IMR-90 (cell line): ENCODE data around the gene ARHGEF40. TPM values are rescaled to one million over a fixed set of nuclear protein-coding genes. Genes with fewer than 3 reads are reported as not detected.

ENCODE experiments used
- ATAC-seq: fragments of 200-7000 bp; cut with Tn5 transposase; 2 replicates; pipeline ENCODE4 v1.9.1; 2020; ENCODE audit warnings: low read depth, mild to moderate bottlenecking, moderate library complexity
- BruUV-seq: library from RNA; stranded (reverse); fragments of 400-500 nt; replicated peaks from 2 replicates; lab custom pipeline; 2021; lab: Mats Ljungman, UMichigan
- CTCF ChIA-PET: fragments of 300-600 bp; formaldehyde crosslinking; extraction: SDS; loops from one replicate; lab custom pipeline; 2021; ENCODE audit warnings: antibody characterized with exemption; lab: Yijun Ruan, JAX
- POLR2A ChIA-PET: fragments of 300-600 bp; sonication (Branson Sonifier 250); formaldehyde crosslinking; loops from one replicate; lab custom pipeline; 2022; ENCODE audit warnings: antibody characterized with exemption; ENCODE audit not compliant: unreplicated experiment; lab: Charles Lee
- DNase-seq: peaks from one replicate; pipeline ENCODE4 v3.0.0; 2013
- H2AFZ ChIP-seq: replicated peaks from 2 replicates; pipeline ENCODE3; 2013; ENCODE audit warnings: low read length, mild to moderate bottlenecking; ENCODE audit not compliant: poor library complexity
- H2AK5ac ChIP-seq: 2 replicates; pipeline ENCODE4 v1.6.1; 2013; ENCODE audit warnings: low read depth, low read length, inconsistent platforms
- H2AK9ac ChIP-seq: replicated peaks from 2 replicates; pipeline ENCODE3; 2013; ENCODE audit warnings: mild to moderate bottlenecking, low read depth, low read length, moderate library complexity; ENCODE audit not compliant: poor library complexity
- H2BK120ac ChIP-seq: 2 replicates; pipeline ENCODE4 v1.6.1; 2013; ENCODE audit warnings: low read depth, low read length, inconsistent platforms
- H2BK15ac ChIP-seq: 3 replicates; pipeline ENCODE4 v1.6.1; 2013; ENCODE audit warnings: low read depth, low read length, inconsistent platforms
- H2BK20ac ChIP-seq: 2 replicates; pipeline ENCODE4 v1.6.1; 2013; ENCODE audit warnings: low read depth, mild to moderate bottlenecking, inconsistent platforms, low read length, moderate library complexity
- H2BK5ac ChIP-seq: 2 replicates; pipeline ENCODE4 v1.6.1; 2013; ENCODE audit warnings: mild to moderate bottlenecking, low read depth, low read length, inconsistent platforms; ENCODE audit not compliant: poor library complexity, severe bottlenecking
- H3K14ac ChIP-seq: replicated peaks from 2 replicates; pipeline ENCODE4 v1.6.1; 2013; ENCODE audit warnings: low read depth, low read length, inconsistent platforms
- H3K18ac ChIP-seq: 2 replicates; pipeline ENCODE4 v1.6.1; 2013; ENCODE audit warnings: low read depth, low read length, control low read depth
- H3K23ac ChIP-seq: 2 replicates; pipeline ENCODE4 v1.6.1; 2013; ENCODE audit warnings: low read depth, low read length, inconsistent platforms
- H3K27ac ChIP-seq: 2 replicates; pipeline ENCODE4 v1.5.1; 2013; ENCODE audit warnings: mild to moderate bottlenecking, control low read depth, low read length; ENCODE audit not compliant: insufficient read depth
- H3K27me3 ChIP-seq: 2 replicates; pipeline ENCODE4 v1.6.1; 2013; ENCODE audit warnings: low read length; ENCODE audit not compliant: control insufficient read depth, insufficient read depth
- H3K36me3 ChIP-seq: 2 replicates; pipeline ENCODE4 v1.6.1; 2013; ENCODE audit warnings: low read length, mixed read lengths; ENCODE audit not compliant: control insufficient read depth, insufficient read depth
- H3K4ac ChIP-seq: 2 replicates; pipeline ENCODE4 v1.6.1; 2013; ENCODE audit warnings: low read depth, low read length, inconsistent platforms
- H3K4me1 ChIP-seq: 2 replicates; pipeline ENCODE4 v1.6.1; 2013; ENCODE audit warnings: low read length, mixed read lengths; ENCODE audit not compliant: control insufficient read depth, insufficient read depth
- H3K4me2 ChIP-seq: 2 replicates; pipeline ENCODE4 v1.6.1; 2013; ENCODE audit warnings: low read depth, mild to moderate bottlenecking, control low read depth, low read length, moderate library complexity
- H3K4me3 ChIP-seq: 2 replicates; pipeline ENCODE4 v1.5.1; 2013; ENCODE audit warnings: low read depth, mild to moderate bottlenecking, control low read depth, low read length, moderate library complexity; ENCODE audit not compliant: insufficient read depth
- H3K56ac ChIP-seq: 2 replicates; pipeline ENCODE4 v1.6.1; 2013; ENCODE audit warnings: low read length, inconsistent platforms; ENCODE audit not compliant: insufficient read depth; ENCODE audit errors: extremely low read depth
- H3K79me1 ChIP-seq, 2 experiments: 2 replicates each; pipeline ENCODE4 v1.6.1; 2013; ENCODE audit warnings: low read length in 2 of 2, inconsistent platforms in 1 of 2, low read depth in 1 of 2
- H3K9ac ChIP-seq: 2 replicates; pipeline ENCODE4 v1.6.1; 2013; ENCODE audit warnings: low read depth, low read length, control low read depth
- H3K9me1 ChIP-seq: 2 replicates; pipeline ENCODE4 v1.6.1; 2013; ENCODE audit warnings: low read length, inconsistent platforms; ENCODE audit not compliant: insufficient read depth
- H3K9me3 ChIP-seq: 2 replicates; pipeline ENCODE4 v1.6.1; 2013; ENCODE audit warnings: low read length; ENCODE audit not compliant: control insufficient read depth, insufficient read depth
- H4K20me1 ChIP-seq: 2 replicates; pipeline ENCODE4 v1.6.1; 2013; ENCODE audit warnings: low read length, inconsistent platforms; ENCODE audit not compliant: insufficient read depth
- H4K5ac ChIP-seq: 2 replicates; pipeline ENCODE4 v1.6.1; 2013; ENCODE audit warnings: mild to moderate bottlenecking, low read depth, low read length, control low read depth
- H4K8ac ChIP-seq, 2 experiments: 2 replicates each; pipeline ENCODE4 v1.6.1; 2013; ENCODE audit warnings: low read depth in 2 of 2, low read length in 2 of 2, control low read depth in 1 of 2, inconsistent platforms in 1 of 2
- H4K91ac ChIP-seq: 2 replicates; pipeline ENCODE4 v1.6.1; 2013; ENCODE audit warnings: low read depth, low read length, inconsistent platforms; ENCODE audit not compliant: insufficient read depth
- BHLHE40 ChIP-seq: fragments of 150-350 bp; IDR thresholded peaks from 2 replicates; pipeline ENCODE4 v1.6.1; 2016; ENCODE audit warnings: mild to moderate bottlenecking, low read depth, low read length
- CEBPB ChIP-seq: IDR thresholded peaks from 2 replicates; pipeline ENCODE4 v1.6.1; 2012; ENCODE audit warnings: low read depth, low read length, improper control_type of control experiment
- CTCF ChIP-seq: conservative IDR thresholded peaks from 2 replicates; pipeline ENCODE4 v1.5.1; 2012; ENCODE audit warnings: mild to moderate bottlenecking, low read depth, low read length, improper control_type of control experiment
- ELK1 ChIP-seq: fragments of 150-350 bp; IDR thresholded peaks from 2 replicates; pipeline ENCODE4 v1.6.1; 2016; ENCODE audit warnings: low read depth, mild to moderate bottlenecking, low read length, moderate library complexity, borderline replicate concordance
- FOS ChIP-seq: fragments of 150-350 bp; IDR thresholded peaks from 2 replicates; pipeline ENCODE4 v1.6.1; 2016; ENCODE audit warnings: low read depth, low read length
- MAFK ChIP-seq: IDR thresholded peaks from 2 replicates; pipeline ENCODE4 v1.6.1; 2012; ENCODE audit warnings: low read depth, low read length, improper control_type of control experiment
- MAZ ChIP-seq: IDR thresholded peaks from 2 replicates; pipeline ENCODE4 v1.6.1; 2012; ENCODE audit warnings: low read depth, mild to moderate bottlenecking, low read length, improper control_type of control experiment, moderate library complexity, borderline replicate concordance
- MXI1 ChIP-seq: IDR thresholded peaks from 2 replicates; pipeline ENCODE4 v1.6.1; 2012; ENCODE audit warnings: low read depth, mild to moderate bottlenecking, low read length, moderate library complexity, borderline replicate concordance
- NFE2L2 ChIP-seq: fragments of 150-350 bp; IDR thresholded peaks from 2 replicates; pipeline ENCODE4 v1.6.1; 2016; ENCODE audit warnings: low read depth, mild to moderate bottlenecking, low read length
- POLR2A ChIP-seq: IDR thresholded peaks from 2 replicates; pipeline ENCODE4 v1.6.1; 2012; ENCODE audit warnings: mild to moderate bottlenecking, low read depth, low read length
- RAD21 ChIP-seq: IDR thresholded peaks from 2 replicates; pipeline ENCODE4 v1.6.1; 2012; ENCODE audit warnings: low read length, improper control_type of control experiment
- RCOR1 ChIP-seq: IDR thresholded peaks from 2 replicates; pipeline ENCODE4 v1.6.1; 2012; ENCODE audit warnings: mild to moderate bottlenecking, low read length, improper control_type of control experiment; ENCODE audit not compliant: insufficient replicate concordance
- RFX5 ChIP-seq: IDR thresholded peaks from 2 replicates; pipeline ENCODE4 v1.8.0; 2012; ENCODE audit warnings: low read depth, mild to moderate bottlenecking, low read length, moderate library complexity
- SMC3 ChIP-seq: fragments of 150-350 bp; IDR thresholded peaks from 2 replicates; pipeline ENCODE4 v1.6.1; 2016; ENCODE audit warnings: low read depth, mild to moderate bottlenecking, antibody characterized with exemption, low read length, moderate library complexity
- USF2 ChIP-seq: fragments of 150-350 bp; IDR thresholded peaks from 2 replicates; pipeline ENCODE4 v1.6.1; 2017; ENCODE audit warnings: mild to moderate bottlenecking, antibody characterized with exemption, low read length, low read depth
- WGBS, 2 experiments: methylation state at CpG; one replicate each; pipeline versions ENCODE4 v1.1.5 to v1.1.7; 2013; ENCODE audit warnings: missing lambda C conversion rate in 2 of 2; ENCODE audit not compliant: insufficient read length in 1 of 2; ENCODE audit errors: extremely low coverage in 2 of 2; 5-methylcytosine and 5-hydroxymethylcytosine counted together
- dilution Hi-C: fragments of 300-500 bp; cut with HindIII; formaldehyde crosslinking; loops from one replicate; pipeline ENCODE4 v1.14.3; 2018; ENCODE audit warnings: low sequenced_read_pairs; ENCODE audit not compliant: unreplicated experiment
- in situ Hi-C: fragments of 300-500 bp; cut with MboI; formaldehyde crosslinking; loops from 3 replicates; pipeline ENCODE4 v1.14.3; 2019; ENCODE audit warnings: low sequenced_read_pairs, inconsistent platforms, mixed read lengths
- intact Hi-C: fragments of 100-400 bp; cut with micrococcal nuclease; formaldehyde crosslinking; loops from 2 replicates; pipeline ENCODE4 v1.10.0; 2022
- polyA plus RNA-seq, 3 experiments: library from polyadenylated mRNA; depleted of rRNA; stranded (reverse); fragments of >200 nt; gene quantifications; 2 replicates each; pipeline ENCODE4 v1.2.3, GENCODE V29; 2012; ENCODE audit warnings: low replicate concordance in 1 of 3
- total RNA-seq: library from RNA; depleted of rRNA; stranded (reverse); fragments of >200 nt; gene quantifications from 2 replicates; pipeline ENCODE4 v1.2.3, GENCODE V29; 2012

ARHGEF40 gene
- total and polyA plus RNA-seq, 2 of the 4 experiments (the other 2 are of a cell fraction), result 18.1 to 58.4 TPM

DNA sequence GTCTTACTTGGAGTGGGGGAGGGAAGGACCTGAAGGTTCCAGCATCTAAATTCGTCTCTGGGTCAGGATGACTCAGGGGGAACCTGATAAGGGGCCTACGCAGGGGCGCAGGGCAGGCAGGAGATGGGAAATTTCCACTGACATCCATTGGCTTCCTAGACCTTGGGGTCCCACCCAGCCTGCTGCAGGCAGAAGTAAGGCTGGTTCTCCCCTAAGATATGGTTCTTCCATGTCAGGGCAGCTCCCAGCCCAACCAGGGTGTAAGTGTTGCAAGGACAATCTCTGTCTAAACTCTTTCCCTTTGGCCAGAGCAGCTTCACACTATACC is 43.2 kb upstream of the ARHGEF40 start:
- BruUV-seq, result no TSS peak
- H3K4me1 ChIP-seq, result no peaks in the 10 kb centered on the region
- intact Hi-C loops, result no loop called here

More for the DNA sequence above, 43.2 kb upstream of the ARHGEF40 start:
- Histone ChIP-seq H4K5ac (no peak overlapping the region), H2BK120ac (no peak overlapping the region), H3K27me3 (peaks cover 62% of the 10 kb centered on the region), H4K91ac (no peak overlapping the region), H2AK9ac (no peak overlapping the region), H3K4me3 (no peak overlapping the region), H3K9ac (no peak overlapping the region), H3K56ac (no peak overlapping the region), H3K9me1 (no peaks in the 10 kb centered on the region), H3K18ac (no peak overlapping the region), H3K14ac (no peak overlapping the region), H3K79me1 (no peaks in the 10 kb centered on the region), H3K4ac (no peak overlapping the region), H3K36me3 (no peaks in the 10 kb centered on the region), H2BK20ac (no peak overlapping the region), H2AK5ac (no peak overlapping the region), H3K23ac (no peak overlapping the region), H2BK15ac (no peak overlapping the region), H3K4me2 (no peak overlapping the region), H2BK5ac (no peak overlapping the region), H3K27ac (no peak overlapping the region), H4K20me1 (no peaks in the 10 kb centered on the region), H3K9me3 (no peaks in the 10 kb centered on the region), H2AFZ (no peak overlapping the region), H4K8ac (no peak overlapping the region)
- dilution Hi-C loops (no loop called here), in situ Hi-C loops (no loop called here)
- ChIA-PET CTCF (no interaction called here), POLR2A (no interaction called here)
- TF ChIP-seq CTCF, result no peak
- no peak for TF ChIP-seq CEBPB
- TF ChIP-seq BHLHE40, result no peak
- TF ChIP-seq RAD21, result no peak
- TF ChIP-seq RCOR1, result no peak
- TF ChIP-seq RFX5, result no peak
- no peak for TF ChIP-seq USF2
- no peak for TF ChIP-seq MXI1
- no peak for TF ChIP-seq NFE2L2
- no peak for TF ChIP-seq SMC3
- no peak for TF ChIP-seq MAZ
- TF ChIP-seq MAFK, result no peak
- no peak for TF ChIP-seq ELK1
- no peak for TF ChIP-seq POLR2A
- TF ChIP-seq FOS, result no peak
- ATAC-seq (no peak), DNase-seq (no peak)
- WGBS, 2 experiments, result no CpG with 5 or more reads among the region's 3 CpGs
